HUES48 (cell line): ENCODE results near the gene TRAK2.
"Not testable (repeated sequence)": the region's sequence is repeated elsewhere in the genome, so short reads cannot be mapped to it uniquely, and the experiment has no call there.

ENCODE experiments used
- H3K27ac ChIP-seq: one replicate; pipeline ENCODE4 v1.7.0; 2013; ENCODE audit warnings: low read depth, low read length, inconsistent platforms
- H3K27me3 ChIP-seq: 2 replicates; pipeline ENCODE4 v1.6.1; 2013; ENCODE audit warnings: mild to moderate bottlenecking, low read length; ENCODE audit not compliant: control insufficient read depth, insufficient read depth
- H3K36me3 ChIP-seq: 2 replicates; pipeline ENCODE4 v1.6.1; 2013; ENCODE audit warnings: low read length; ENCODE audit not compliant: control insufficient read depth, insufficient read depth
- H3K4me1 ChIP-seq: 2 replicates; pipeline ENCODE4 v1.6.1; 2013; ENCODE audit warnings: mild to moderate bottlenecking, low read length; ENCODE audit not compliant: control insufficient read depth, insufficient read depth
- H3K4me3 ChIP-seq: 2 replicates; pipeline ENCODE4 v1.5.1; 2013; ENCODE audit warnings: mild to moderate bottlenecking, low read depth, low read length
- H3K9ac ChIP-seq: 2 replicates; pipeline ENCODE4 v1.6.1; 2013; ENCODE audit warnings: mild to moderate bottlenecking, low read depth, low read length, moderate library complexity
- H3K9me3 ChIP-seq: 2 replicates; pipeline ENCODE4 v1.6.1; 2013; ENCODE audit warnings: low read length; ENCODE audit not compliant: control insufficient read depth, insufficient read depth

The TRAK2 gene

GRCh38 chr2:201451292-201452057 is at the start of gene TRAK2, which contains the start of gene STRADB:
TRAK2 (minus strand) TSS chr2:201451458; CDS start chr2:201420507, 30,951 bp downstream.
STRADB (plus strand) TSS chr2:201451740; CDS start chr2:201454841, 3,101 bp downstream.
- Histone ChIP-seq H3K27ac (peak within 1 kb of the TSS; percentile 78), H3K4me1 (peaks cover 9% of the 10 kb centered on the region; the same call in 1 of the 2 replicates)

GRCh38 chr2:201500534-201500933 is 49.3 kb upstream of the TRAK2 start:
- Histone ChIP-seq H3K9ac (no peak overlapping the region), H3K27me3 (no peaks in the 10 kb centered on the region), H3K27ac (no peak overlapping the region), H3K4me1 (no peaks in the 10 kb centered on the region), H3K4me3 (no peak overlapping the region), H3K36me3 (no peaks in the 10 kb centered on the region), H3K9me3 (peaks cover 9% of the 10 kb centered on the region)

More at GRCh38 chr2:201451292-201452057, at the start of gene TRAK2, which contains the start of gene STRADB:
- no peaks in the 10 kb centered on the region for H3K36me3 ChIP-seq
- peak within 1 kb of the TSS; percentile 81 for H3K9ac ChIP-seq
- no peaks in the 10 kb centered on the region for H3K9me3 ChIP-seq
- H3K4me3 ChIP-seq: peak within 1 kb of the TSS; percentile 84
- no peaks in the 10 kb centered on the region for H3K27me3 ChIP-seq

- Histone ChIP-seq H3K4me1 (no peaks in the 10 kb centered on the region), H3K9me3 (no peaks in the 10 kb centered on the region), H3K27ac (no peak overlapping the region), H3K4me3 (no peak overlapping the region), H3K36me3 (no peaks in the 10 kb centered on the region), H3K9ac (no peak overlapping the region), H3K27me3 (no peaks in the 10 kb centered on the region)
These were observed 45.5 kb upstream of the TRAK2 start for GRCh38 chr2:201496785-201497184.

- Histone ChIP-seq H3K4me1 (no peaks in the 10 kb centered on the region), H3K27ac (no peak overlapping the region), H3K9me3 (no peaks in the 10 kb centered on the region), H3K9ac (no peak overlapping the region), H3K27me3 (no peaks in the 10 kb centered on the region), H3K36me3 (no peaks in the 10 kb centered on the region), H3K4me3 (no peak overlapping the region)
These were observed 39.0 kb upstream of the TRAK2 start for GRCh38 chr2:201490291-201490690.

GRCh38 chr2:201484805-201485204 is 33.5 kb upstream of the TRAK2 start:
- Histone ChIP-seq H3K4me3 (no peak overlapping the region), H3K9ac (no peak overlapping the region), H3K27me3 (no peaks in the 10 kb centered on the region), H3K36me3 (peaks cover 4% of the 10 kb centered on the region), H3K9me3 (no peaks in the 10 kb centered on the region), H3K27ac (no peak overlapping the region), H3K4me1 (peaks cover 6% of the 10 kb centered on the region; the same call in 1 of the 2 replicates)

GRCh38 chr2:201483758-201484157 is 32.5 kb upstream of the TRAK2 start:
- not testable (repeated sequence) for H3K4me1 ChIP-seq, H3K9me3 ChIP-seq, H3K27me3 ChIP-seq, H3K9ac ChIP-seq, H3K4me3 ChIP-seq
- peak overlapping the region; percentile 35 for H3K27ac ChIP-seq
- H3K36me3 ChIP-seq: peaks cover 13% of the 10 kb centered on the region

- Histone ChIP-seq H3K27me3 (no peaks in the 10 kb centered on the region), H3K27ac (peak overlapping the region; percentile 35), H3K36me3 (peaks cover 15% of the 10 kb centered on the region), H3K4me1 (peaks cover 6% of the 10 kb centered on the region; the same call in 1 of the 2 replicates), H3K4me3 (no peak overlapping the region), H3K9me3 (no peaks in the 10 kb centered on the region), H3K9ac (no peak overlapping the region)
These were observed 32.1 kb upstream of the TRAK2 start for GRCh38 chr2:201483342-201483741.

- H3K9me3 ChIP-seq: no peaks in the 10 kb centered on the region
- peaks cover 6% of the 10 kb centered on the region; the same call in 1 of the 2 replicates for H3K4me1 ChIP-seq
- no peak overlapping the region for H3K27ac ChIP-seq
These were observed 31.3 kb upstream of the TRAK2 start for GRCh38 chr2:201482543-201482942.

GRCh38 chr2:201472411-201472810 is 21.2 kb upstream of the TRAK2 start:
- Histone ChIP-seq H3K27me3 (no peaks in the 10 kb centered on the region), H3K36me3 (peaks cover 35% of the 10 kb centered on the region), H3K4me1 (peaks cover 8% of the 10 kb centered on the region), H3K4me3 (no peak overlapping the region), H3K9ac (no peak overlapping the region), H3K9me3 (no peaks in the 10 kb centered on the region), H3K27ac (no peak overlapping the region)

More at GRCh38 chr2:201482543-201482942, 31.3 kb upstream of the TRAK2 start:
- Histone ChIP-seq H3K27me3 (no peaks in the 10 kb centered on the region), H3K36me3 (peaks cover 22% of the 10 kb centered on the region), H3K9ac (no peak overlapping the region), H3K4me3 (no peak overlapping the region)

GRCh38 chr2:201471732-201472393 is 20.6 kb upstream of the TRAK2 start:
- no peak overlapping the region for H3K27ac ChIP-seq
- H3K9me3 ChIP-seq: no peaks in the 10 kb centered on the region
- H3K9ac ChIP-seq: no peak overlapping the region
- H3K4me1 ChIP-seq: peaks cover 8% of the 10 kb centered on the region
- no peaks in the 10 kb centered on the region for H3K27me3 ChIP-seq
- H3K4me3 ChIP-seq: no peak overlapping the region
- peaks cover 35% of the 10 kb centered on the region for H3K36me3 ChIP-seq
